Esophagus mucosa (tissue), 1 donor: ENCODE results near the gene HSPA14. TPM values are rescaled to one million over a fixed set of nuclear protein-coding genes. Genes with fewer than 3 reads are reported as not detected.
"Not testable (repeated sequence)": the region's sequence is repeated elsewhere in the genome, so short reads cannot be mapped to it uniquely, and the experiment has no call there.

Experiments
- ATAC-seq: fragments of 200-7000 bp; cut with Tn5 transposase; one replicate; pipeline ENCODE4 v1.9.1; 2020
- total RNA-seq: library from RNA; stranded (reverse); gene quantifications from one replicate; pipeline ENCODE4 v1.2.4, GENCODE V29; 2023
- donor health status: DM: yes; HTN: yes; CAD: no.

Gene HSPA14
- total RNA-seq, 1 donor from 2014 or later, result 10.7 TPM

DNA sequence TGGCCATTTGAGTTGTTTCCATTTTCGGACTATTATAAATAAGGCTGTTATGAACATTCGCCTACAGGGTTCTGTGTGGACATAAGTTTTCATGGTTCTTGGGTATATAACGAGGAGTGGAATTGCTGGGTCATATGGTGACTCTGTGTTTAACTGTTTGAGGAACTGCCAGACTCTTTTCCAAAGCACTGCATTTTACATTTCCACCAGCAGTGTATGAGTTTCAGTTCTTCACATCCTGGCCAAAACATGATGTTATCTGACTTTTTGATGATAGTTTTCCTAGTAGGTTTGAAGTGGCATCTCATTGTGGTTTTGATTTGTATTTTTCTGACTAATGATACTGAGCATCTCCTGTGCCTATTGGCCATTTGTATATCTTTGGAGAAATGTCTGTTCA lies 46.0 kb downstream of the HSPA14 start:
- ATAC-seq, result no peak

GRCh38 chr10:14889318-14889717 lies 51.2 kb downstream of the HSPA14 start:
- no peak for ATAC-seq

DNA sequence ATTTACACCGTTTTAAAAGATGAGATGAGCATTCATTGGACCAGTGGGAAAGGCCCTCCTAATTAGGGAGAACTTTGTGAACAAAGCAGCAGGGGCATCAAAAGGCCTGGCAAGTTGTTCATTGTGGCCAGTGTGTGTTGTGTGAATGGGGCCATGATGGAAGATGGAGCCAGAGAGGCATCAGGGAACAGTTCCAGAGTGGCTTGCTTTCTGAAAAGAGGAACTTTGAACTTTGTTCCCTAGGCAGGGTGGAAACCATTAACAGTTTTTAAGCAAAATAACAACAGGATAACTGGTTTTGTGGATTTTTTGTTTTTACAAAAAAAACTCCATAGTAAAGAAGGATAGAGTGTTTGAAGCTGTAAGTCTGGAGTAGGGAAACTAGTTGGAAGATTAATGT lies 53.0 kb downstream of the HSPA14 start:
- ATAC-seq, result no peak

GRCh38 chr10:14904316-14904732 lies 66.2 kb downstream of the HSPA14 start:
- ATAC-seq, result peak; percentile 58

DNA sequence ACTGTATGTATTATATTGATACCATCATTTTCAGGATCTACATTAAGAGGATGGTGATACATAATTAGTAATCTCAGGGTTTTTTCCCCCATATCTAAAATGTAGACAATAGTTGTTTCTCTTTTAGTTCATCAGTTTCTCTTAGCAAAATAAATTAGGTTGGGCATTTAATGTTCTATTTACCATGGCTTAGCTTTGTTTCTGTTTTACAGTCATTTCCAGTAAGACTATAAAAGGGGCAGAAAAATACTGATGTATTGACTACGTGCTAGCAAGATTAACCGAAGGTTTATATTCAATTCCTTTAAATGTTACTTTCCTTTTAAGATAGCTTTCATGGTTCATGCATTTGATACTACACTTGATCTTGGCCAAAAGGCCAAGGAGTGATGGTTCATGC lies 66.8 kb downstream of the HSPA14 start:
- no peak for ATAC-seq

DNA sequence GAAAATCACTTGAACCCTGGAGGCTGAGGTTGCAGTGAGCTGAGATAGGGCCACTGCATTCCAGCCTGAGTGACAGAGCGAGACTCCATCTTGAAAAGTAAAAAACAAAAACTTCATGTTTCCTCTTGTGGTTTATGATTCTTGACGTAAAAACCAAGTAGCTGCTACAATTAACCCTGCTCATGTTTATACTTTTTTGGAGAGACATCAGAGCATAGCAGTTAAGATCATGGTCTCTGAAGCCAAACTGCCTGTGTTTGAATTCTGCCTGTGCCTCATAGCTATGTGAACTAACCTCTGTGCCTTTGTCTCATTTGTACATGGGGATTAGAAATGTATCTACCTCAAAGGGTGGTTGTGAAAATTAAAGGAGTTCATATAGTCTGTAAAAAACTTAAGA lies 67.8 kb downstream of the HSPA14 start:
- no peak for ATAC-seq

DNA sequence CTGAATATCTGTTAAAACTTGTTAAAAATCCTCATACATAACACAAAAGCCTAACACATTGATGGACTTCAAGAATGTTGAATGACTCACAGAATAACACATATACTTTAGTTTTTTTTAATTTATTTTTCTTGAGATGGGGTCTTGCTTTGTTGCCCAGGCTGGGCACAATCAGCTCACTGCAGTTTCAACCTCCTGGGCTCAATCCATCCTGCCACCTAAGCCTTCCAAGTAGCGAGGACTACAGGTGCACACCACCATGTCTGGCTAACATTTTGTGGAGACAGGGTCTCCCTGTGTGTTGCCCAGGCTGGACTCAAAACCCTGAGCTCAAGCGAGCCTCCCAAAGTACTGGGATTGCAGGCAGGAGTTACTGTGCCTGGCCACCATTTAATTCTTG lies 68.7 kb downstream of the HSPA14 start:
- ATAC-seq, result no peak

DNA sequence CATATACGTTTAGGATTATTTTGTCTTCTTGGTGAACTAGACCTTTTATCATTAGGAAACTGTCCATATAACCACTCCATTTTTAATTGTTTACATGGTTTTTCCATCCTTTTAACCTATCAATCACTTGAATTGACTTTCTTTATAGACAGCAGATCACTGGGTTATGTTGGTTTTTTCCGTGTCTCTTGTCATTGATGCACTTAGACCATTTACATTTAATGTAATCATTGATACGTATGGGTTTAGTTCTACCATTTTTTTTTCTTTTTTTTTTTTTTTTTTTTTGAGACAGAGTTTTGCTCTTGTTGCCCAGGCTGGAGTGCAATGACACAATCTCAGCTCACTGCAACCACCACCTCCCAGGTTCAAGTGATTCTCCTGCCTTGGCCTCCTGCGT lies 69.5 kb downstream of the HSPA14 start:
- not testable (repeated sequence) for ATAC-seq

DNA sequence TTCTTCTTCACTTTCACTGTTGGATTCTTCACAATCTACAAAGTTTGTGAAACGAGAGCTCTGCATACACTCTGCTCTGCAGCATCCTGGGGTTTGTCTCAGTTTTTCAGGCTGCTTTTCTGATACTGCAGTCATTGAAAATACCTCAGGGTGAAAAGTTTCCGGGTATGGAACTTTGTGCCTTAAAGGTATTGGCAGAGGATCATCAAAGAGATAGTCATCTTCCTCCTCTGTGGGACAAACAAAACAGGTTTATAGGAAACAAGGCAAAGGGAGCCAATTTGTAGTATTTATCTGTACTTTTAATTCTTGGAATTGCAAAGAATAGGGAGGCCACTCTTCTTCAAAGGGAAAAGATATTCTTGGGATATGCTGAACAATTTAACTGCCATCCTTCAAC lies 71.0 kb downstream of the HSPA14 start:
- ATAC-seq, result no peak

- ATAC-seq, result no peak
Observed at GRCh38 chr10:14910953-14911352, 72.8 kb downstream of the HSPA14 start.

- no peak for ATAC-seq
Observed at GRCh38 chr10:14911801-14912200, 73.7 kb downstream of the HSPA14 start.

- ATAC-seq, result no peak
Observed at GRCh38 chr10:14916600-14916999, 78.5 kb downstream of the HSPA14 start.

DNA sequence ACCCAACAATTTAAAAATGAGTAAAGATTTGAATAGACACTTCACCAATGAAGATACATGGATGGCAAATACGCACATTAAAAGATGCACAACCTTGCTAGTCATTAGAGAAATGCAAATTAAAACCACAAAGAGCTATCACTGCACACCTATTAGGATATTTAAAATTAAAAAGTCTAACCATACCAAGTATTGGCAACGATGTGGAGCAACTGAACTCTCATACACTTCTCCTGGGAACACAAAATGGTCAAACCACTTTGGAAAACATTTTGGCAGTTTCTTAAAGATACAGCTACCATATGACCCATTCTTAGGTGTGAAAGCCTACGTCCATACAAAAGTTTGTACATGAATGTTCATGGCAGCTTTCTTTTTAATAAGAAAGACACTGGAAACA lies 79.7 kb downstream of the HSPA14 start:
- ATAC-seq, result no peak

GRCh38 chr10:14918964-14919363 lies 80.9 kb downstream of the HSPA14 start:
- ATAC-seq, result no peak

Other genes with a start within 250 kb of the HSPA14 start
- 19.0 TPM for gene FAM107B, start 63.4 kb upstream of the HSPA14 start, total RNA-seq
- gene CDNF, start 269 bp upstream of the HSPA14 start, total RNA-seq, result 1.2 TPM
- gene MSANTD7, start within 50 bp of the HSPA14 start, total RNA-seq, result 7.7 TPM
- 8.8 TPM for gene SUV39H2, start 40.6 kb downstream of the HSPA14 start, total RNA-seq
- 17.5 TPM for gene DCLRE1C, start 115.8 kb downstream of the HSPA14 start, total RNA-seq
- not detected for gene MEIG1, start 121.1 kb downstream of the HSPA14 start, total RNA-seq
- 11.7 TPM for gene OLAH, start 205.6 kb downstream of the HSPA14 start, total RNA-seq